ENCODE results near the gene PDZRN4. TPM values are rescaled to one million over a fixed set of nuclear protein-coding genes. Genes with fewer than 3 reads are reported as not detected.
"Not testable (repeated sequence)": the region's sequence is repeated elsewhere in the genome, so short reads cannot be mapped to it uniquely, and the experiment has no call there.

Gene PDZRN4
- total RNA-seq, 2 donors from 2014 or later = not detected

DNA sequence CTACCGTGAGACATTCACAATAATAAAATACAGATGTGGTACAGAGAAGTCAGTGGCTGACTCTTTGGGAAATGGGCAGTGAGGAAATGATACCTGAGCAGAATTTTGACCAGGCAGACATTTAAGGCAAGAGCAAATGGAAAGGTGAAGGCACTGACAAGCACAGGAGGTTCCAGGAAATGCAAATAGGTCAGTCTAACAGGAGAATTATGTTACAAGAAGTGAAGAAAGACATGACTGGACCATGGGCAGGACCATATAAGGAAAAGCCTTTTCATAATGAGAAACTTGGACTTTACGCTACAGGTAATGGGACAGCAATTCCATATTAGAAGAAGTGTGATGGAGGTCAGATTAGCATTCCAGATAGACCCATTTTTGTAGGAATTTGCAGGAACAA lies 338.9 kb downstream of the PDZRN4 start:
- H3K36me3 Mint-ChIP-seq (ENCODE audit: low read depth) = no peaks in the 10 kb centered on the region
- ATAC-seq (replicated peaks) = no peak
- H3K27me3 Mint-ChIP-seq = no peaks in the 10 kb centered on the region
- H3K4me1 Mint-ChIP-seq = peaks cover 9% of the 10 kb centered on the region
- no peak overlapping the region for H3K27ac Mint-ChIP-seq
- no peak overlapping the region for H3K4me3 Mint-ChIP-seq
- H3K9me3 Mint-ChIP-seq = no peaks in the 10 kb centered on the region

DNA sequence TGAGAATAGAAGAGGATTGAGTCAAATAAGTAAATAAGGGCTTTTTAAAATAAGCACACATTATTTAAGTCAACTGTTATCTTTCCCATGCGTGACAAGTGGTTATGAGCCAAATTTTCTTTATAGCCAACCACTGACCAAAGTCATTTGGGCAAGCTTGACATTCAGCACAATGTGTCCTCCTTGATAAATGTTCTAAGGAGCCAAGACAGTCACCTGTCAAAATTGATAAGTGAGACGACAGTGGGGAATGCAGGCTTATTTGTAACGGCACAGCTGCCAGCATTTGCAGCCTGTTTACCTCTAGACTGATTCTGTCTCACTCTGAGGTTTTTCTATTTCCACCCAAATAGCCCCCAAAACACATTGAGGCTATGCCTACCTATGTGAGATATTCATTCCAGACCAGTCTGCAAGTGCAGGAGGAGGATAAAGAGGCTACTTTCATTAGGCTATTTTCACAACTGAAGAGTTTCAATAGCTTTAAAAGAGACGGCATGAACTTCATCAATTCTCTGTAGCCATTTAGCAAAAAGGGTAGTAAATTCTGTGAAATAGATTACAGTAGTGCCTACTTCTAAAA lies 339.5 kb downstream of the PDZRN4 start:
- H3K27me3 Mint-ChIP-seq = no peaks in the 10 kb centered on the region
- H3K4me3 Mint-ChIP-seq = no peak overlapping the region
- no peak for ATAC-seq (replicated peaks)
- H3K27ac Mint-ChIP-seq = no peak overlapping the region
- no peaks in the 10 kb centered on the region for H3K9me3 Mint-ChIP-seq
- H3K4me1 Mint-ChIP-seq = peaks cover 9% of the 10 kb centered on the region
- no peaks in the 10 kb centered on the region for H3K36me3 Mint-ChIP-seq (ENCODE audit: low read depth)

GRCh38 chr12:41528874-41529273 lies 340.8 kb downstream of the PDZRN4 start:
- Mint-ChIP-seq H3K27ac (no peak overlapping the region), H3K36me3 (ENCODE audit: low read depth) (no peaks in the 10 kb centered on the region), H3K4me1 (no peaks in the 10 kb centered on the region), H3K4me3 (no peak overlapping the region), H3K9me3 (no peaks in the 10 kb centered on the region), H3K27me3 (no peaks in the 10 kb centered on the region)
- ATAC-seq (replicated peaks) = no peak

DNA sequence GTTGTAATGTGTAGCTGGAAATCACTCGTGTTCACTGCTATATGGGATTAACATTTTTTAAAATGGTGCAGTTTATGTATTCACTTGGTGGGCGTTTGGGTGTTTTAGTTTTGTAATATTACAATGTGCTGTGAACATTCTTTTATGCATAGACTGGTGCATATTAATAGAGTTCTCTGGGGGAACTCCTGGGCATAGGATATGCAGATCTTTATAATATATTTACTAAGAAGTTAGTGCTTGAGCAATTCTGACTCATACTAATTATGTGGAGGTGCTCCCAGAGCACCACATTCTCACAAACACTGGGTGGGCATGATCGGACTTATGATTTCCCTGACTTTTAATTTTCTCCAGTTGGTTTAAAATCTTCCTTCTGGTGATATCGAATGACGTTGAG lies 342.3 kb downstream of the PDZRN4 start:
- H3K4me1 Mint-ChIP-seq = no peaks in the 10 kb centered on the region
- H3K36me3 Mint-ChIP-seq (ENCODE audit: low read depth) = no peaks in the 10 kb centered on the region
- no peak overlapping the region for H3K4me3 Mint-ChIP-seq

GRCh38 chr12:41531147-41531829 lies 343.2 kb downstream of the PDZRN4 start:
- Mint-ChIP-seq H3K4me1 (no peaks in the 10 kb centered on the region), H3K27ac (no peak overlapping the region), H3K27me3 (peaks cover 3% of the 10 kb centered on the region), H3K9me3 (no peaks in the 10 kb centered on the region), H3K4me3 (no peak overlapping the region), H3K36me3 (ENCODE audit: low read depth) (no peaks in the 10 kb centered on the region)
- no peak for ATAC-seq (replicated peaks)

More for the DNA sequence above, 342.3 kb downstream of the PDZRN4 start:
- Mint-ChIP-seq H3K9me3 (no peaks in the 10 kb centered on the region), H3K27ac (no peak overlapping the region), H3K27me3 (peaks cover 3% of the 10 kb centered on the region)
- no peak for ATAC-seq (replicated peaks)

DNA sequence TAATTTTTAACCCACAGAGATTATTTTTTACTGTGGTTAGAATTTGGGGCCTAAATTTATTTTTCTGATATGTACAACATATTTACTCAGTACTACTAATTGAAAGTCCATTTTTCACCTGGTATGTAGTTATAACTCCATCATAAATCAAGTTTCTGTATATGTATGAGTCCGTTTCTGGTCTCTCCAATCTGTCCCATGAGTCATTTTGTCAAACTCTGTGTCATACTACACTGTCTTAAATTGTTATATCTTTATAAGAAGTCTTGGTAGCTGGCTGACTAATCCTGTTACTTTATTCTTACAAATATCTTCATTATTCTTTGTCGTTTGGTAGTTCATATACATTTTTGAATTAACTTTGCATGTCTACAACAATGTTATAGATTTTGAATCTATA lies 344.0 kb downstream of the PDZRN4 start:
- Mint-ChIP-seq H3K27ac (no peak overlapping the region), H3K36me3 (ENCODE audit: low read depth) (no peaks in the 10 kb centered on the region), H3K4me3 (no peak overlapping the region), H3K27me3 (peaks cover 3% of the 10 kb centered on the region), H3K9me3 (no peaks in the 10 kb centered on the region), H3K4me1 (peaks cover 5% of the 10 kb centered on the region)
- ATAC-seq (replicated peaks) = peak; percentile 77

DNA sequence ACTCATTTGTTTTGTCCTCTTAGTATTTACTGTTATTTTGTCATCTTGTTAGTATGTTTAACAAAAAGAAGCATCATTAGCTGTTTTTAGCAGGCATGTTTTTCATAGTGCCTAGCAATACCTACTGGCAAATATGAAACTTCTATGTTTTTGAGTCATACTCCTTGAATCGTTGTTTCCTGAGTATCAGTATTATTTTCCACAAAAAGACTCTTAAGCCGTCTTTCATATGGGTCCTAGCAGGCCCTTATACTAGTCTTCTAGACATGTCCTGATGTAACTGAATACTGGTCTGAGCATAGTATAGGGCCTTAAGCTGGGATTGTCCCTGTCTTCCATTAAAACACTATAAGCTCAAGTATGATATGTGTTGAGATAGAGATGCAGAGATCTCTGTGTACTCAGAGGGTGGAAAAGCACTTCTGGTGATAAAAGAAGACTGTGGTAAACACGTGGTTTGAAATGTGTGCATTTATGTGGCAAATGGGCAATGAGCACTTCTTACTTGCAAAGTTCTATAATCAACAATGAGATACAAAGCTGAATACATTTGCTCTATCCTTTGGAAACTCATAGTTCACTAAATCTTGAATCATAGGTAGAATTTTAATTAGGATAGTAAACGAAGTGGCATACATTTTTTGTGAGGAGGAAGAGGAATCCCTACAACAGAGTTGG lies 348.8 kb downstream of the PDZRN4 start:
- Mint-ChIP-seq H3K27ac (peak overlapping the region; percentile 34), H3K27me3 (peaks cover 8% of the 10 kb centered on the region), H3K9me3 (no peaks in the 10 kb centered on the region), H3K36me3 (ENCODE audit: low read depth) (no peaks in the 10 kb centered on the region), H3K4me3 (no peak overlapping the region), H3K4me1 (peaks cover 5% of the 10 kb centered on the region)
- ATAC-seq (replicated peaks) = peak; percentile 80

GRCh38 chr12:41537522-41537921 lies 349.4 kb downstream of the PDZRN4 start:
- H3K4me3 Mint-ChIP-seq = no peak overlapping the region
- H3K27ac Mint-ChIP-seq = peak overlapping the region; percentile 34
- no peaks in the 10 kb centered on the region for H3K36me3 Mint-ChIP-seq (ENCODE audit: low read depth)
- no peak for ATAC-seq (replicated peaks)
- no peaks in the 10 kb centered on the region for H3K9me3 Mint-ChIP-seq
- peaks cover 11% of the 10 kb centered on the region for H3K27me3 Mint-ChIP-seq
- H3K4me1 Mint-ChIP-seq = peaks cover 5% of the 10 kb centered on the region

GRCh38 chr12:41545761-41546160 lies 357.6 kb downstream of the PDZRN4 start:
- no peak overlapping the region for H3K27ac Mint-ChIP-seq
- H3K4me1 Mint-ChIP-seq = no peaks in the 10 kb centered on the region
- no peaks in the 10 kb centered on the region for H3K9me3 Mint-ChIP-seq
- peaks cover 13% of the 10 kb centered on the region for H3K27me3 Mint-ChIP-seq
- no peaks in the 10 kb centered on the region for H3K36me3 Mint-ChIP-seq (ENCODE audit: low read depth)
- ATAC-seq (replicated peaks) = no peak
- H3K4me3 Mint-ChIP-seq = no peak overlapping the region

- not testable (repeated sequence) for ATAC-seq (replicated peaks)
- peaks cover 13% of the 10 kb centered on the region for H3K27me3 Mint-ChIP-seq
These were observed 359.0 kb downstream of the PDZRN4 start for GRCh38 chr12:41547071-41547470.

GRCh38 chr12:41548926-41549325 lies 360.8 kb downstream of the PDZRN4 start:
- Mint-ChIP-seq H3K9me3 (no peaks in the 10 kb centered on the region), H3K4me1 (no peaks in the 10 kb centered on the region), H3K4me3 (no peak overlapping the region), H3K27me3 (peaks cover 9% of the 10 kb centered on the region), H3K36me3 (ENCODE audit: low read depth) (no peaks in the 10 kb centered on the region), H3K27ac (no peak overlapping the region)
- ATAC-seq (replicated peaks) = no peak

More at GRCh38 chr12:41547071-41547470, 359.0 kb downstream of the PDZRN4 start:
- H3K4me1 Mint-ChIP-seq; H3K36me3 Mint-ChIP-seq (ENCODE audit: low read depth); H3K4me3 Mint-ChIP-seq; H3K27ac Mint-ChIP-seq; H3K9me3 Mint-ChIP-seq: not testable (repeated sequence)

GRCh38 chr12:41552588-41552987 lies 364.5 kb downstream of the PDZRN4 start:
- Mint-ChIP-seq H3K4me3 (no peak overlapping the region), H3K36me3 (ENCODE audit: low read depth) (no peaks in the 10 kb centered on the region), H3K27ac (no peak overlapping the region), H3K27me3 (peaks cover 3% of the 10 kb centered on the region), H3K4me1 (no peaks in the 10 kb centered on the region), H3K9me3 (no peaks in the 10 kb centered on the region)
- no peak for ATAC-seq (replicated peaks)

DNA sequence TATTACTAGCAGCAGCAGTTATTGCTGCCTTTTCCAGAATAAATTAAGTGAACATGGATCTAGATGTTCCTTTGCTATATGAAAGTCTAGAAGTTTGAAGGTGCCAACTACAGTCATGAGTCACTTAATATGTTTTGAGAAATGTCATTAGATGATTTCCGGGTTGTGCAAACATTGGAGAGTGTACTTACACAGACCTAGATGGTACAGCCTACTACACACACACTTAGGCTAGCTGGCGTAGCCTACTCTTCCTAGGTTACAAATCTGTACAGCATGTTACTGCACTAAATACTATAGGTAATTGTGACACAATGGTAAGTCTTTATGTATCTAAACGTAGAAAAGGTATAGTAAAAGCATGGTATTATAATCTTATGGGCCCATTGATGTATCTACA lies 368.1 kb downstream of the PDZRN4 start:
- no peak overlapping the region for H3K4me3 Mint-ChIP-seq
- ATAC-seq (replicated peaks) = no peak
- no peaks in the 10 kb centered on the region for H3K4me1 Mint-ChIP-seq
- H3K9me3 Mint-ChIP-seq = no peaks in the 10 kb centered on the region
- H3K27me3 Mint-ChIP-seq = peaks cover 3% of the 10 kb centered on the region
- no peaks in the 10 kb centered on the region for H3K36me3 Mint-ChIP-seq (ENCODE audit: low read depth)
- no peak overlapping the region for H3K27ac Mint-ChIP-seq

DNA sequence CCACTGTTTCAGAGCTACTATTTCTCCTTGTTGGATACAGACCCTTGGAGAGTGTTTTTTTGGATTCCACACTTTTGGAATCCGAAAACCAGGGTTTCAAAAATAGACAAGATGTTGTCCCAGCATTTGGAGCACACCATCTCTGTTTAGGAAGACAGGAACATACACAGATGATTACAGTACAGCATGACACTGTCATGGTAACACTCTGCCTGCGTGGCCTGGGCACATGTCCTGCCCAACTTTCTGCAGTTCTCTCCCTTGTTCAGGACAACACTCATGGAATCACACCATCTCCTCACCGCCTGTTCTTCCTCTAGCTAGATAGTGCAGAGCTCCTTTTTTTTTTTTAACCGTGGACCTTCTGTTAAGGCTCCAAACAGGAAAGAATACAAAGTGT lies 369.2 kb downstream of the PDZRN4 start:
- Mint-ChIP-seq H3K9me3 (no peaks in the 10 kb centered on the region), H3K4me1 (no peaks in the 10 kb centered on the region), H3K27me3 (peaks cover 3% of the 10 kb centered on the region), H3K27ac (no peak overlapping the region), H3K4me3 (no peak overlapping the region), H3K36me3 (ENCODE audit: low read depth) (no peaks in the 10 kb centered on the region)
- ATAC-seq (replicated peaks) = no peak

DNA sequence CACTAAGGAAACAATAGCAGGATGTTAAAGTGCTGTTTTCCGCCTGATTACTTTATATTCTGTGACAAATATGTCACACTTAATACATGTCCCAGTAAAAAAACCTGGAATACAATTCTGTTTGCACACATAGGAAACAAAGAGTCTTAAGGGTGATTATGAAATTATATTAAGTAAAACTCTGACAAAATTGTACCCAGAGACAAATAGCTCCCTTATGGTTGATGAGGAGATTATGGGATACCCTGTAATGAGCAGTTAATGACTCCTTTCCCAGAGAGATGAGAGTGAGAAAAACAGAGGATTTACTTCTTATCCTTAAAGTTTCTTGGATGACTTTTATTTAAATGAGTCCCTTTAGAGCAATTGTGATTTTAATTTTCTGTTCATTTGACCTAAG lies 370.6 kb downstream of the PDZRN4 start:
- no peaks in the 10 kb centered on the region for H3K27me3 Mint-ChIP-seq
- no peak for ATAC-seq (replicated peaks)
- no peak overlapping the region for H3K27ac Mint-ChIP-seq
- no peaks in the 10 kb centered on the region for H3K9me3 Mint-ChIP-seq
- no peaks in the 10 kb centered on the region for H3K36me3 Mint-ChIP-seq (ENCODE audit: low read depth)
- H3K4me1 Mint-ChIP-seq = no peaks in the 10 kb centered on the region
- H3K4me3 Mint-ChIP-seq = no peak overlapping the region
